Activated CD8-positive, alpha-beta T cell treated with anti-CD3 and anti-CD28 coated beads for 36 hours (primary cell): ENCODE data around the gene VAPB. TPM values are rescaled to one million over a fixed set of nuclear protein-coding genes. Genes with fewer than 3 reads are reported as not detected.
A peak's percentile ranks its signal among the peaks of the same experiment; 100 is the strongest.

Source experiments
- ATAC-seq: fragments of 200-7000 bp; cut with Tn5 transposase; one replicate; pipeline ENCODE4 v1.10.0; 2021; ENCODE audit warnings: mild to moderate bottlenecking, moderate library complexity
- CTCF ChIA-PET: fragments of 350-600 bp; sonication (Branson Sonifier 250); formaldehyde crosslinking; loops from one replicate; lab custom pipeline; 2021; ENCODE audit warnings: antibody characterized with exemption; lab: Charles Lee
- POLR2A ChIA-PET: fragments of 350-600 bp; sonication (Branson Sonifier 250); formaldehyde crosslinking; loops from one replicate; lab custom pipeline; 2021; ENCODE audit warnings: antibody characterized with exemption; lab: Charles Lee
- DNase-seq: peaks from one replicate; pipeline ENCODE4 v3.0.0-alpha.2; 2020
- H3K27ac Mint-ChIP-seq: one replicate; pipeline ENCODE4 v1.8.0; 2021; ENCODE audit warnings: mild to moderate bottlenecking, mixed read lengths
- H3K27me3 Mint-ChIP-seq: one replicate; pipeline ENCODE4 v1.8.0; 2021; ENCODE audit warnings: mixed read lengths
- H3K36me3 Mint-ChIP-seq: one replicate; pipeline ENCODE4 v1.8.0; 2021; ENCODE audit warnings: low read depth, mixed read lengths
- H3K4me1 Mint-ChIP-seq: one replicate; pipeline ENCODE4 v1.8.0; 2021; ENCODE audit warnings: low read depth, mixed read lengths
- H3K4me3 Mint-ChIP-seq: one replicate; pipeline ENCODE4 v1.8.0; 2021; ENCODE audit warnings: mild to moderate bottlenecking, moderate library complexity, mixed read lengths
- H3K9me3 Mint-ChIP-seq: one replicate; pipeline ENCODE4 v1.8.0; 2021; ENCODE audit warnings: mixed read lengths
- intact Hi-C: fragments of 100-400 bp; cut with micrococcal nuclease; formaldehyde crosslinking; loops from one replicate; pipeline ENCODE4 v1.10.0; 2022
- total RNA-seq, 2 experiments: library from RNA; stranded (reverse); gene quantifications; one replicate each; pipeline ENCODE4 v1.2.3, GENCODE V29; 2021
- TF ChIP-seq, protein P1 (sequence below): fragments of 200-600 bp; IDR thresholded peaks from one replicate; pipeline ENCODE4 v1.8.0; 2022; ENCODE audit warnings: antibody characterized with exemption, mild to moderate bottlenecking

The VAPB gene
- total RNA-seq, 2 experiments from 2014 or later: 46.3 to 46.8 TPM

DNA sequence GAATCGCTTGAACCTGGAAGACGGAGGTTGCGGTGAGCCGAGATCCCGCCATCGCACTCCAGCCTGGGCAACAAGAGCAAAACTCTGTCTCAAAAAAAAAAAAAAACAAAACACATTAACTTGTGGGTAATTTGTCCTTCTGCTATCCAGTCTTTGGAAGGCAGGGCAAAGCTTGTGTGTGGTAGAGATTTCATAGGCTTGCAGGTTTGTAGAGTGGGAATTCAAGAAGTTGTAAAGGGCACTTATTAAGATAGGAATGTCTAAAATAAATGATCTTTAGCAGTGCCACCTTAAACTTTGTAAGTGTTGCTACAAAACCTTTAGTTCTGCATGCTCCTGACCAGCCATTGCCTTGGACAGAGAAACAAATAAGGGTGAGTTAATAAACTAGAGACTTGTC lies 8.4 kb downstream of the VAPB start:
- CTCF ChIA-PET: no interaction called here
- Mint-ChIP-seq H3K4me1 (peaks cover 67% of the 10 kb centered on the region), H3K4me3 (no peak overlapping the region), H3K9me3 (no peaks in the 10 kb centered on the region), H3K27ac (no peak overlapping the region), H3K36me3 (peaks cover 42% of the 10 kb centered on the region), H3K27me3 (no peaks in the 10 kb centered on the region)
- intact Hi-C loops: no loop called here
- no peak for DNase-seq
- ATAC-seq: no peak
- TF ChIP-seq, protein P1, sequence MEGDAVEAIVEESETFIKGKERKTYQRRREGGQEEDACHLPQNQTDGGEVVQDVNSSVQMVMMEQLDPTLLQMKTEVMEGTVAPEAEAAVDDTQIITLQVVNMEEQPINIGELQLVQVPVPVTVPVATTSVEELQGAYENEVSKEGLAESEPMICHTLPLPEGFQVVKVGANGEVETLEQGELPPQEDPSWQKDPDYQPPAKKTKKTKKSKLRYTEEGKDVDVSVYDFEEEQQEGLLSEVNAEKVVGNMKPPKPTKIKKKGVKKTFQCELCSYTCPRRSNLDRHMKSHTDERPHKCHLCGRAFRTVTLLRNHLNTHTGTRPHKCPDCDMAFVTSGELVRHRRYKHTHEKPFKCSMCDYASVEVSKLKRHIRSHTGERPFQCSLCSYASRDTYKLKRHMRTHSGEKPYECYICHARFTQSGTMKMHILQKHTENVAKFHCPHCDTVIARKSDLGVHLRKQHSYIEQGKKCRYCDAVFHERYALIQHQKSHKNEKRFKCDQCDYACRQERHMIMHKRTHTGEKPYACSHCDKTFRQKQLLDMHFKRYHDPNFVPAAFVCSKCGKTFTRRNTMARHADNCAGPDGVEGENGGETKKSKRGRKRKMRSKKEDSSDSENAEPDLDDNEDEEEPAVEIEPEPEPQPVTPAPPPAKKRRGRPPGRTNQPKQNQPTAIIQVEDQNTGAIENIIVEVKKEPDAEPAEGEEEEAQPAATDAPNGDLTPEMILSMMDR: no peak
- POLR2A ChIA-PET: no interaction called here

DNA sequence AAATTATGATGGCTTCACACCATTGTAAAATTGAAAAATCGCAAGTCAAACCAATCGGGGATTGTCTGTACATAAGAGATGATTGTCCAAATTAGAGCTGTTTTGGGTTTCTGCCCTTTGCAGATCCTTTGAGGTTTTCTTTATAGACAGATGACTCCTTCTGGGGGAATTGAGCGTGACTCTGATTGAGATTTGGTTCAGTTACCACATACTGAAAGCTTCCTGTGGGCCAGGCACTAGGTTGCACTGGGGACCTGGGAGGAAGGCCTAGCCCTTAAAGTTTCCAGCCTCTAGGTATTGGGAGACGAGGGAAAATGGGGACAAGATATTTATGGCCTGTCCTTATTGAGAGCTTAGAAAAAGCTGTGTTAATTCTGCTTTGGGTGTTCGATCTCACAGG lies 9.2 kb downstream of the VAPB start:
- CTCF ChIA-PET: interaction anchor here (1.0 kb wide), 1 partner anchor 162 kb away, joined by 3 read pairs; no protein-coding TSS in a partner anchor
- H3K27ac Mint-ChIP-seq: peak overlapping the region; percentile 10
- no peak for ATAC-seq

DNA sequence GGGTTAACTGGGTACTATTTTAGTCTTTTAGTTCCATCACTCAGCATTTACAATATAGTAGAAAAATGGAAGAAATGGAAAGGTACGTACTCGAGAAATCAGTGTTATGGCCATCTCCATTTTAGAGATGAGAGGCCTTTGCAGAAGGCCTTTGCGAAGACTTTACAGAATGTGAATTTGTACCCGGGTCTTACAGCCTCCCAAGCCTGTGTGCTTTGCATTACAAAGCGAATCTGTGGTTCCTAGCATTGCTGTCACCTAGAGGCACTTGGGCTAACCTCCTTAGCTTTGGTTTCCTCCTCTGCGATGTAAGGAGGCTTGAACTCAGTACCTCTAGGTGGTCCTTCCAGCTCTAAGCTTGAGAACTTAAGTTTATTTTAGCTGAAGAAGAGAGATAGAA lies 10.9 kb downstream of the VAPB start:
- Mint-ChIP-seq H3K36me3 (peaks cover 29% of the 10 kb centered on the region), H3K9me3 (no peaks in the 10 kb centered on the region), H3K4me1 (peaks cover 47% of the 10 kb centered on the region), H3K27me3 (no peaks in the 10 kb centered on the region), H3K27ac (no peak overlapping the region), H3K4me3 (no peak overlapping the region)
- intact Hi-C loops: no loop called here
- DNase-seq (no peak), ATAC-seq (no peak)
- ChIA-PET POLR2A (interaction anchor here (3.0 kb wide), 1 partner anchor 10 kb away, joined by 20 read pairs; the partner anchor contains the start of gene VAPB), CTCF (interaction anchor here (0.8 to 1.0 kb wide), 2 partner anchors 11 to 21 kb away, joined by 3 read pairs; partner anchors contain the start of gene VAPB)
- TF ChIP-seq, protein P1: no peak

More for the DNA sequence above, 9.2 kb downstream of the VAPB start:
- POLR2A ChIA-PET: interaction anchor here (0.5 to 3.0 kb wide), 2 partner anchors 8 to 37 kb away, joined by 3 to 20 read pairs; partner anchors contain the start of gene VAPB
- Mint-ChIP-seq H3K27me3 (no peaks in the 10 kb centered on the region), H3K4me3 (no peak overlapping the region), H3K9me3 (no peaks in the 10 kb centered on the region), H3K36me3 (peaks cover 41% of the 10 kb centered on the region), H3K4me1 (peaks cover 60% of the 10 kb centered on the region)
- intact Hi-C loops: no loop called here
- no peak for DNase-seq
- TF ChIP-seq, protein P1: no peak

DNA sequence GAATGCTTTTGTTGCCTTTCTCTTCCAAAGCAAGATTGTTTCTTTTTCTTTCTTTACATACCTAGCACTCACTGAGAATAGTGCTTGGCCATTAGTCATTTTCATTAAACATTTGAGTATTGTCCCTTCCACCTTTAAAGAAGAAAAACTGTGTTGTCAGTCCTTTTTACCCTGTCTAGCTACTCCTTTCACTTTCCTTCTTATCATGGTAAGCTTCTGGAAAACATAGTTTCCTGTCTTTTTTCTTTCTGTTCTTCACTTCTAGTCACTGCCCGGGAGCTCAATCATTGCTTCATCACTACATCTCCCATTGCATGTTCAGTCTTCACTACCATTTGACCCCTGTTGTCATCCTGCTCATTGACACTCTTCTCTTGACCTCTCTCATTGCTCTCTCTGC lies 12.1 kb downstream of the VAPB start:
- ATAC-seq: peak; percentile 37
- CTCF ChIA-PET: interaction anchor here (1.2 to 1.4 kb wide), 2 partner anchors 12 to 47 kb away, joined by 3 to 4 read pairs; partner anchors contain the start of gene VAPB
- Mint-ChIP-seq H3K27me3 (no peaks in the 10 kb centered on the region), H3K27ac (no peak overlapping the region), H3K4me1 (peaks cover 37% of the 10 kb centered on the region), H3K4me3 (no peak overlapping the region), H3K36me3 (peaks cover 24% of the 10 kb centered on the region), H3K9me3 (no peaks in the 10 kb centered on the region)
- DNase-seq: no peak
- TF ChIP-seq, protein P1: no peak
- POLR2A ChIA-PET: interaction anchor here (0.6 kb wide), 1 partner anchor 428 kb away, joined by 3 read pairs; no protein-coding TSS in a partner anchor
- intact Hi-C loops: no loop called here

DNA sequence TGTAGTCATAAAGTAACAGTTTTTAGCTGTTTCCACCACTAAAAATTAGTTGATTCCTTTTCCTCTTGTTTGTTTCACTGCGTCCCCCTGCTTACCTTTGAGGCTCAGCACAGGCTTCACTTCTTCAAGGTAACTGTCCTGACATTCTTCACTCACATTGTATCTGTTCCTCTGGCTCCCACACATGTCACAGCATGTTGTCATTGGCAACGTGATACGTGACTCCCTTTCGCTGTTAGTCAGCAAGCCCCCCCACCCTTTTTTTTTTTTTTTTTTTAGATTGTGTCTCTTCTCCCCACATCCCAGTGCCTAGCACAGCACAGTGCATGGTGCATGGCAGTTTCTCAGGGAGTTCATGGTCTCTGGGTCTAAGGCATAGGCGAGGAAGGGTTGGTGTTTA lies 13.3 kb downstream of the VAPB start:
- H3K4me1 Mint-ChIP-seq: peaks cover 36% of the 10 kb centered on the region
- intact Hi-C loops: no loop called here
- H3K9me3 Mint-ChIP-seq: no peaks in the 10 kb centered on the region
- no peak overlapping the region for H3K27ac Mint-ChIP-seq
- POLR2A ChIA-PET: interaction anchor here (0.7 to 1.1 kb wide), 2 partner anchors 55 to 499 kb away, joined by 3 to 7 read pairs; no protein-coding TSS in a partner anchor
- no peaks in the 10 kb centered on the region for H3K27me3 Mint-ChIP-seq
- TF ChIP-seq, protein P1: no peak
- ATAC-seq (peak; percentile 58), DNase-seq (peak; percentile 25)
- H3K4me3 Mint-ChIP-seq: no peak overlapping the region
- H3K36me3 Mint-ChIP-seq: peaks cover 18% of the 10 kb centered on the region
- CTCF ChIA-PET: interaction anchor here (1.2 kb wide), 1 partner anchor 14 kb away, joined by 4 read pairs; the partner anchor contains the start of gene VAPB
